Measurements from ENCODE around the gene C14orf93. TPM values are rescaled to one million over a fixed set of nuclear protein-coding genes. Genes with fewer than 3 reads are reported as not detected.

C14orf93 gene
- total RNA-seq, 3 donors from 2014 or later, result 11.0 to 16.3 (median 11.8) TPM

- no peaks in the 10 kb centered on the region for H3K36me3 ChIP-seq (ENCODE audit: low read depth)
- TF ChIP-seq CTCF (IDR thresholded peaks at IDR 0.05), result no peak
- no peak for ATAC-seq
- intact Hi-C loops (cut with DNase I, micrococcal nuclease), result no loop called here
- no peaks in the 10 kb centered on the region for H3K9me3 ChIP-seq
- peaks cover 39% of the 10 kb centered on the region for H3K4me1 ChIP-seq (ENCODE audit: low read depth)
- DNase-seq, result peak in 1 of 3 donors; percentile 43
- H3K4me3 ChIP-seq, result peak overlapping the region; percentile 26
These were observed 28.7 kb downstream of the C14orf93 start for GRCh38 chr14:22981090-22981875.

GRCh38 chr14:22980672-22981089 is 29.3 kb downstream of the C14orf93 start:
- Histone ChIP-seq H3K4me3 (no peak overlapping the region), H3K9me3 (no peaks in the 10 kb centered on the region), H3K36me3 (ENCODE audit: low read depth) (no peaks in the 10 kb centered on the region), H3K4me1 (ENCODE audit: low read depth) (peaks cover 39% of the 10 kb centered on the region)
- ATAC-seq, result peak; percentile 31
- intact Hi-C loops (cut with DNase I, micrococcal nuclease), result no loop called here
- no peak for TF ChIP-seq CTCF (IDR thresholded peaks at IDR 0.05)
- peak in 2 of 3 donors; percentile 43 to 76 for DNase-seq

- H3K4me3 ChIP-seq, result no peak overlapping the region
- no peak for TF ChIP-seq CTCF (IDR thresholded peaks at IDR 0.05)
- no peak for ATAC-seq
- H3K9me3 ChIP-seq, result no peaks in the 10 kb centered on the region
- H3K4me1 ChIP-seq (ENCODE audit: low read depth), result peaks cover 39% of the 10 kb centered on the region
- intact Hi-C loops (cut with DNase I, micrococcal nuclease), result no loop called here
- H3K36me3 ChIP-seq (ENCODE audit: low read depth), result no peaks in the 10 kb centered on the region
- no peak for DNase-seq
These were observed 30.1 kb downstream of the C14orf93 start for GRCh38 chr14:22979748-22980392.

- no peaks in the 10 kb centered on the region for H3K36me3 ChIP-seq (ENCODE audit: low read depth)
- H3K4me1 ChIP-seq (ENCODE audit: low read depth), result peaks cover 39% of the 10 kb centered on the region
- TF ChIP-seq CTCF (IDR thresholded peaks at IDR 0.05), result no peak
- no peak overlapping the region for H3K4me3 ChIP-seq
- ATAC-seq (no peak), DNase-seq (no peak)
- no peaks in the 10 kb centered on the region for H3K9me3 ChIP-seq
- intact Hi-C loops (cut with DNase I, micrococcal nuclease), result no loop called here
These were observed 30.8 kb downstream of the C14orf93 start for GRCh38 chr14:22978981-22979671.

- no peaks in the 10 kb centered on the region for H3K9me3 ChIP-seq
- no peaks in the 10 kb centered on the region for H3K36me3 ChIP-seq (ENCODE audit: low read depth)
- no peak for TF ChIP-seq CTCF (IDR thresholded peaks at IDR 0.05)
- DNase-seq, result no peak
- H3K4me1 ChIP-seq (ENCODE audit: low read depth), result peaks cover 39% of the 10 kb centered on the region
- no peak for ATAC-seq
- H3K4me3 ChIP-seq, result no peak overlapping the region
- intact Hi-C loops (cut with DNase I, micrococcal nuclease), result no loop called here
These were observed 31.5 kb downstream of the C14orf93 start for GRCh38 chr14:22978487-22978837.

All from mucosa of descending colon (tissue), 3 donors.